Hepatocyte (in vitro differentiated cells): ENCODE measurements around the gene TASP1. TPM values are rescaled to one million over a fixed set of nuclear protein-coding genes. Genes with fewer than 3 reads are reported as not detected.

Source experiments
- DNase-seq: peaks from one replicate; pipeline ENCODE4 v3.0.0-alpha.2; 2016; ENCODE audit warnings: low spot score
- H2AFZ ChIP-seq: fragments of 200-600 bp; sonication (generic); 2 replicates; pipeline ENCODE4 v1.6.0; 2016; ENCODE audit warnings: antibody characterized with exemption, mild to moderate bottlenecking
- H3K27ac ChIP-seq: fragments of 200-600 bp; sonication (generic); 2 replicates; pipeline ENCODE4 v1.5.1; 2016; ENCODE audit warnings: mild to moderate bottlenecking
- H3K27me3 ChIP-seq: fragments of 200-600 bp; sonication (generic); 2 replicates; pipeline ENCODE4 v1.6.1; 2016
- H3K36me3 ChIP-seq: fragments of 200-600 bp; sonication (generic); replicated peaks from 2 replicates; pipeline ENCODE4 v1.5.1; 2016; ENCODE audit warnings: low read depth; ENCODE audit not compliant: insufficient read depth
- H3K4me1 ChIP-seq: fragments of 200-600 bp; sonication (generic); 2 replicates; pipeline ENCODE4 v1.5.1; 2016; ENCODE audit warnings: mild to moderate bottlenecking, moderate library complexity; ENCODE audit not compliant: insufficient read depth
- H3K4me2 ChIP-seq: fragments of 200-600 bp; sonication (generic); 2 replicates; pipeline ENCODE4 v1.6.0; 2016
- H3K4me3 ChIP-seq: fragments of 200-600 bp; sonication (generic); 2 replicates; pipeline ENCODE4 v1.5.1; 2016; ENCODE audit warnings: mild to moderate bottlenecking
- H3K79me2 ChIP-seq: fragments of 200-600 bp; sonication (generic); 2 replicates; pipeline ENCODE4 v1.6.0; 2017; ENCODE audit warnings: mild to moderate bottlenecking
- H3K9me2 ChIP-seq: fragments of 200-600 bp; sonication (generic); replicated peaks from 2 replicates; pipeline ENCODE4 v1.6.0; 2017; ENCODE audit warnings: mild to moderate bottlenecking; ENCODE audit not compliant: insufficient read depth
- H3K9me3 ChIP-seq: fragments of 200-600 bp; sonication (generic); 2 replicates; pipeline ENCODE4 v1.5.1; 2016; ENCODE audit warnings: low read depth, mild to moderate bottlenecking
- H4K20me1 ChIP-seq: fragments of 200-600 bp; sonication (generic); 2 replicates; pipeline ENCODE4 v1.6.0; 2016; ENCODE audit warnings: mild to moderate bottlenecking; ENCODE audit not compliant: insufficient read depth, poor library complexity, severe bottlenecking
- CTCF ChIP-seq: fragments of 200-600 bp; sonication (generic); IDR thresholded peaks from 2 replicates; pipeline ENCODE4 v1.5.1; 2016; ENCODE audit warnings: antibody characterized with exemption, mild to moderate bottlenecking; ENCODE audit not compliant: poor library complexity
- EZH2 ChIP-seq: fragments of 200-600 bp; sonication (generic); IDR thresholded peaks from 2 replicates; pipeline ENCODE4 v1.6.1; 2016; ENCODE audit warnings: antibody characterized with exemption, mild to moderate bottlenecking, borderline replicate concordance
- EZH2phosphoT487 ChIP-seq: fragments of 200-600 bp; sonication (generic); IDR thresholded peaks from one replicate; pipeline ENCODE4 v1.6.1; 2018; ENCODE audit warnings: antibody characterized with exemption, mild to moderate bottlenecking, low read depth, moderate library complexity; ENCODE audit not compliant: unreplicated experiment, severe bottlenecking
- WGBS: methylation state at CpG from one replicate; pipeline ENCODE4 v1.1.6; 2016; ENCODE audit warnings: low lambda C conversion rate; ENCODE audit errors: missing lambda C conversion rate; 5-methylcytosine and 5-hydroxymethylcytosine counted together
- polyA plus RNA-seq: library from polyadenylated mRNA; unstranded; fragments of >200 nt; fragmentation: Nextera tagmentation; extraction: Ambion mirVana; gene quantifications from 2 replicates; pipeline ENCODE4 v1.2.1, GENCODE V29; 2016
- total RNA-seq: library from RNA; depleted of rRNA; stranded (reverse); fragments of >200 nt; gene quantifications from 2 replicates; pipeline ENCODE4 v1.2.3, GENCODE V29; 2014

Gene TASP1
- total and polyA plus RNA-seq, 2 experiments from 2014 or later = 11.1 to 12.9 TPM

DNA sequence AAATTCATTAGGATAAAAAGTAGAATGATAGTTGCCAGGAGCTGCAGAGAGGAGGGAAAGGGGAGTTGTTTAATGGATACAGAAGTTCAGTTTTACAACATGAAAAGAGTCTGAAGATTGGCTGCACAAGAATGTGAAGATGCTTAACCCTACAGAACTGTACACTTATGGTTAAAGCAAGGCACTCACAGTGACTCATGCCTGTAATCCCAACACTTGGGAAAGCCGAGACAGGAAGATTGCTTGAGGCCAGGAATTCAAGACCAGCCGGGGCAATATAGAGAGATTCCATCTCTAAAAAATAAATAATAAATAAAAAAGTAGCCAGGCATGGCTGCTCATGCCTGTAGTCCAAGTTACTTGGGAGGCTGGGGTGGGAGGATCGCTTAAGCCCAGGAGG lies 174.0 kb downstream of the TASP1 start:
- Histone ChIP-seq H3K4me1 (no peaks in the 10 kb centered on the region), H2AFZ (no peak overlapping the region), H3K9me2 (no peaks in the 10 kb centered on the region), H3K4me3 (no peak overlapping the region), H3K27me3 (no peaks in the 10 kb centered on the region), H3K79me2 (no peaks in the 10 kb centered on the region), H3K36me3 (no peaks in the 10 kb centered on the region), H3K9me3 (peaks cover 5% of the 10 kb centered on the region), H3K27ac (no peak overlapping the region), H3K4me2 (no peak overlapping the region), H4K20me1 (no peaks in the 10 kb centered on the region)
- 78% methylated on average over 3 of the region's 3 CpGs for WGBS
- TF ChIP-seq EZH2phosphoT487 = no peak
- no peak for TF ChIP-seq CTCF
- no peak for TF ChIP-seq EZH2
- DNase-seq = no peak

DNA sequence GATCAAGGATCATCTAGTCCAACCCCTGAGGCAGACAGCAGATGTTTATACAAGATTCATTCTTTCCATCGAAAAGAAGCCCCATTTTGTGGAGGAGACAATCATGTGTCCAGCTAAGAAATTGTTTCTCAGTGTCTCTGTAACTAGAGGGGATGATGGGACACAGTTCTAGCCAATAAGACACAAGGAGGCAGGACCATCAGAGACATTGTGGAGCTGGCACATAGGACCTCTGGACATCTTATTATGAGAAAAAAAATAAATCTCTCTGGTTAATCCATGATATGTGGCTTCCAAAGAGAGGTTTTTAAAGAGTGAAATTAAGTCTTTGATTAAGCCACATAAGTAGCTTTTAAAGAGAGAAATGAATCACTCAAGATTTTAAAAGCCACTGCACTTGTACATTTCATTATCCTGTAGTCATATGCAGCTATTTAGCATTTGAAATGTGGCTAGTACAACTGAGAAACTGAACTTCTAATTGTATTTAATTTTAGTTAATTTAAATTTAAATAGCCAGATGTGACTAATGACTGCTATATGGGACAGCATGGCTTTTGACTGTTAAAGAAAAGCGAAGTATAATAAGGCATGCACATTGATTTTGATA lies 176.8 kb downstream of the TASP1 start:
- 84% methylated on average over 2 of the region's 2 CpGs for WGBS
- no peak overlapping the region for H3K4me2 ChIP-seq
- no peaks in the 10 kb centered on the region for H3K4me1 ChIP-seq
- no peaks in the 10 kb centered on the region for H3K27me3 ChIP-seq
- no peak overlapping the region for H3K27ac ChIP-seq
- H3K36me3 ChIP-seq = no peaks in the 10 kb centered on the region
- H4K20me1 ChIP-seq = no peaks in the 10 kb centered on the region
- no peak for DNase-seq
- H3K4me3 ChIP-seq = no peak overlapping the region
- no peaks in the 10 kb centered on the region for H3K9me2 ChIP-seq
- TF ChIP-seq EZH2 (no peak), CTCF (no peak), EZH2phosphoT487 (no peak)
- H3K79me2 ChIP-seq = no peaks in the 10 kb centered on the region
- H2AFZ ChIP-seq = no peak overlapping the region
- no peaks in the 10 kb centered on the region for H3K9me3 ChIP-seq

- H3K4me1 ChIP-seq = no peaks in the 10 kb centered on the region
- H3K9me2 ChIP-seq = no peaks in the 10 kb centered on the region
- TF ChIP-seq EZH2 (no peak), CTCF (peak; percentile 43), EZH2phosphoT487 (no peak)
- H3K36me3 ChIP-seq = no peaks in the 10 kb centered on the region
- H4K20me1 ChIP-seq = no peaks in the 10 kb centered on the region
- H3K4me3 ChIP-seq = no peak overlapping the region
- no peak overlapping the region for H3K4me2 ChIP-seq
- H3K27ac ChIP-seq = no peak overlapping the region
- no peak overlapping the region for H2AFZ ChIP-seq
- H3K9me3 ChIP-seq = no peaks in the 10 kb centered on the region
- 90% methylated on average over 3 of the region's 3 CpGs for WGBS
- DNase-seq = peak; percentile 24
- H3K27me3 ChIP-seq = no peaks in the 10 kb centered on the region
- no peaks in the 10 kb centered on the region for H3K79me2 ChIP-seq
Measured at GRCh38 chr20:13458860-13459451, 179.8 kb downstream of the TASP1 start.
